ENCODE data around the gene LCN9.

The LCN9 gene

DNA sequence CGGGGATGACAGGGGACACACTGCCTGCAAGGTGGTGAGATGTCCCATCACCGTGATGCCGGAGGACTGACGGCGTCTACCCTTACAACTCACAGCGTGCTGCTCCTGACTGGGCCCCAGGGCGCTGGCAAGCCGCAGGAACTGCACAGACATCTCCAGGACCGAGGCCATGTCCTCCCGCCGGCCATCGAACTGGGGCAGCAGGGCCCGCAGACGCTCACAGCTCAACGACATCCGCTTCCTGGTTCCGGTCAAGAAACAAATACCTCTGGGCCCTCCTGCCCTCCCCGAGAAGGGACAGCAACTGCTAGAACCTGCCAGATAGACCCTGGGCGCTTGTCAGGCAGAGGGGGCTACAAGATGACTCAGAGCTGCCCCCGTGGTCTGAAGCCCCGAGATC lies 35.1 kb downstream of the LCN9 start:
- no peak for DNase-seq

DNA sequence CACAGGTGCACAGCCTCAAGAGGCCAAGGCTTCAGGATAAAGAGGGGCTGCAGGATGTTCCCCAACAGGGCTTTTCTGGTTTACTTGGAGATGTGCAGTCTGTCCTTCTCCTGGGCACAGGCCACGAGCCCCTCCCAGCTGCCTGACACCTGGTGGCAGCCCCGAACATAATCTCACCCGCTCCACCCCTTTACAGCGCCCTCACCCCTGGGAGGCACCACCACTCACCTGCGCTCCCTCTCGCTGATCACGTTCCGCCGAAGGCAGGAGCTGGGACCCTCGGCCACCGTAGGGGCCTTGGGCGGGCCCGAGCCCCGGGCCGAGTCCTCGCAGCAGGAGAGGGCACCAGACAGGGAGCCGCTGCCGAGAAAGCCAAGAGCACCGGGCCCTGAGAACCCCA lies 35.7 kb downstream of the LCN9 start:
- DNase-seq = no peak

GRCh38 chr9:135699440-135699839 lies 36.3 kb downstream of the LCN9 start, which contains the start of gene SOHLH1:
Gene SOHLH1 (minus strand): TSS chr9:135699481. CDS start chr9:135699467, 14 bp downstream.
- DNase-seq = no peak

DNA sequence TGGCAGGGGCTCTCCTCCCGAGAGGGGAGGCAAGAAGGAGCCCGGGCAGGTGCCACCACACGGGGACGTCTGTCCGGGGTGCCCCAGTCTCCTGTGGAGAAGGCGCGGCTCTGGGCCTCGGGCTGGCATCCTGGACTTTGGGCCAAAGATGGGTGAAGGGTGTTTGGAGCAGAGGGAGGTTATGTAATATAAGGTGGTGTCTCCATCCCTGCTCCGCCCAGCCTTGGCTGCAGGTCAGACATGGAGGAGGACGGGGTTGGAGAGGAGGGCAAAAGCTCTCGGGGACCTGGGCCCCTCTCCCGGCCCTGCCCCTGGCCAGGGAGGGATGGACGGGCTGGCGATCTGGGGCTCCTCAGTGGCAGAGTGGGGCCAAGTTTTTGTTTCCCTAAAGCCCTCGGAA lies 37.4 kb downstream of the LCN9 start:
- DNase-seq = no peak

GRCh38 chr9:135701067-135701958 lies 38.2 kb downstream of the LCN9 start:
- no peak for DNase-seq

GRCh38 chr9:135701959-135702721 lies 39.0 kb downstream of the LCN9 start, which contains the start of gene KCNT1:
Gene KCNT1 (plus strand): TSS chr9:135702185. CDS start chr9:135702259, 74 bp downstream.
- peak in 23 of 51 donors; percentile 2 to 69 (median 17) for DNase-seq

DNA sequence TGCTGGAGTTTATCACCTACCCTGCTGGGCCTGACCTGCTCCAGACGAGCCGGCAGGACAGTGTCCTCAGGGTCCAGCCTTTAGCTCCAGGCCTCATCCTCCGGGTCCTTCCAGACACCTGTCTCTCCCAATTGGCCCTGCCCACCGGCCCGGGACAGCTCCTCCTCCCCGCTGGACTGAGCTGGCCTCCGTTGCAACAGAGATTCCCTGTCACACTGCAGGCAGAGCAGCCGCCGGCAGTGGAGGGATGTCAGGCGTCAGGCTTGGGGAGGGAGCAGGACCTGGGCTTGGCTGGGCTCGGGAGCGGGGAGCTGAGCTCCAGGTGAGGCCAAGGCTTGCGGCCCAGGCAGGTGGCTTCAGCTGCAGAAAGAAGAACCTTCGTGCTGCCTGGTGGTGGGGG lies 40.6 kb downstream of the LCN9 start:
- DNase-seq = no peak

GRCh38 chr9:135704483-135704882 lies 41.4 kb downstream of the LCN9 start:
- DNase-seq = no peak

GRCh38 chr9:135705376-135705775 lies 42.3 kb downstream of the LCN9 start:
- DNase-seq = no peak

DNA sequence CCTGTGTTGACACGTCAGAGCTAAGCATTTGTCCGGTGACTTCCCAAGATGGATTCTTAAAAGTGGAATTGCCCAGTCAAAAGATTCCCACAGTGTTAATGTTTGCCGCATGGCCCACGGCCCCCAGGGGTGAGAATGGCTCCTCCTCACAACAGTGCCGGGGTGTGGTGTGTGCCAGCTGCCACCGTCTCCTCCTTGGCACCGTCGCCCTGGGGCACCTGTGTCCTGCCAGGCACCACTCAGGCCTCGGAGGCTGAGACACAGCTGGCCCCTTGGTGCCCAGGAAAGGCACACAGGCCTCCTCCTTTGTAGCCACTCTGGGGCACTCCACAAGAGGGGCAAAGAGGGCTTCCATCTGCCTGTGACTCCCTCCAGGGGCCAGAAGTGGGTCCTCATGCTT lies 43.2 kb downstream of the LCN9 start:
- DNase-seq = no peak

- DNase-seq = peak in 1 of 51 donors; percentile 7
These were observed 44.4 kb downstream of the LCN9 start for GRCh38 chr9:135707252-135708138.

DNA sequence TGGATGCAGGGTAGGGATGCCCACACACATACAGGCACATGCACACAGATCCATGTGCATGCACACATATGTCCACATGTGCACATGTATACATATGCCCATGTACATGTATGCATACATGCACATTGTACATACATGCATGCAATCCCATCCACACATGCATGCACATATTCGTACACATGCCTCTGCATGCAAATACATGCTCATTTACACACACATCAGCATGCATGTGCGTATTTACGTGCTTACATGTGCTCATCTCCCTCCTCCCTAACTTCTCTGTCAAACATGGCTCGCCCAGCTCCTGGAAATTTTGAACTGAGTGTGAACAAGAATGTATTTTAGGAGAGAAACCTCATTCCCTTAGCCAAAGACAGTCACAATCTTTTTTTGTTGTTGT lies 45.1 kb downstream of the LCN9 start:
- no peak for DNase-seq

DNA sequence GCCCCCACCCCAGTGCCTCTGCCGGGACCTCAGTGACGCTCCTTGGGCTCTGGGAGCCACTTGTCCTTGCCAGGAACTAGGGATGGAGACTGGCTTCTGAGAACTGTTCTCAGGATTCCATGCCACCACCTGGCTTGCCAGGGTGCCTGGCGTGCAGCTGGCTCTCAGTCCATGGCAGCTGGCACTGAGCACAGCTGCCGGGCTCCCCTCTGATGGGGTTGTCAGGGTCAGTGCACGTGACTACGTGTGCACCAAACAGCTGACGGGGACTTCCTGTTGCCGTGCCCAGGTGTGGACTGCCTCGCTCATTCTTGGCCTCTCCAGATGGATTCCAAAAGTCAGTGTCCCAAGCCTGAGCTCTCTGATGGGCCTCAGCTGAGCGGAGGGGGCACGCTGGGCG lies 48.3 kb downstream of the LCN9 start:
- no peak for DNase-seq

DNA sequence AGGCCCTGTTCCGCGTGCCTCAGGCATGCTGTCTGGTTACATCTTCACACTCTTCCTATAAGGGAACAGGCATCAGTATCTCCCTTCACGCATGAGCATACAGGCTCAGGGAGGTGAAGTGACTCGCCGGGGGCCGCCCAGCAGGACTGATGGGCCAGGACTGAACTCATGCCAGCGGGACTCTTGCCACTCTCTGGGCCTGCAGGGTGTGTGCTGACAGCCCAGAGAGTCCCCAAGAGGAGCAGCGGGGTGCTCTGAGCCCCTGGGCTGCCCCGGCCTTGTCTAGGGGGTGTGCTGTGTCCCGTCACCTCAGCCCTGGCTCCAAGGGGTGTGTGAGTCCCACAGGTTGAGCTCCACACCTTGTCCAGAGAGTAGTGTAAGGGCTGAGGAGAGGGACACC lies 48.8 kb downstream of the LCN9 start:
- DNase-seq = no peak

DNA sequence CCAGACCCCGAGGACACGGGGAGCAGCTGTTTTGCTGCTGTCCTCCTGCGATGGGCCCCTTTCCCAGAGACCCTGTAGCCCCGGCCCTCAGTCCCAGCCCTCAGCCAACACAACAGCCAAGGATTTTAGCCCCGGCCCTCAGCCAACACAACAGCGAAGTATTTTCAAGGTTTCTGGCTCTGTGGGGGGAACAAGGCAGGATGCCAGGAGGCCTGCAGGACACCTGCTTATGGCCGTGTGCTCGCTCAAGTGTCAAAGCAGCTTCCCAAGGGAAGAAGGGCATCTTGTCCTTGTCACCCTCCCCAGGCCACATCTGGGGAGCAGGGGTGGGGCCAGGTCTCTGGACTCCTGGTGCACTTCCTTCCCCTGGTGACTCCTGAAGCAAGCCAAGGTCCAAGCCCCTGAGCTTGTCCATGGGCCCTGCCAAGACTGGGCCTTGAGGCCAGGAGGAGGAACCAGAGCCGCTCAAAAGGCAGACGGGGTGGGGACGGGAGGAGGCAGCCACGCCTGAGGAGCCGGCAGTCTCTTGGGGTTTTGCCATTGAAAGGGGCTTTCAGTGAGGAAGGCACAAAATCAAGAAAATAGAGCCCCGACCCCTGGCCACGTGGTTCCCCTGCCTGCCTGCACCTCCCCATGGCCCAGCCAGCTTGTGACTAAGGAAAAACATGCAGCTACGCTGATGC lies 49.6 kb downstream of the LCN9 start:
- no peak for DNase-seq

DNA sequence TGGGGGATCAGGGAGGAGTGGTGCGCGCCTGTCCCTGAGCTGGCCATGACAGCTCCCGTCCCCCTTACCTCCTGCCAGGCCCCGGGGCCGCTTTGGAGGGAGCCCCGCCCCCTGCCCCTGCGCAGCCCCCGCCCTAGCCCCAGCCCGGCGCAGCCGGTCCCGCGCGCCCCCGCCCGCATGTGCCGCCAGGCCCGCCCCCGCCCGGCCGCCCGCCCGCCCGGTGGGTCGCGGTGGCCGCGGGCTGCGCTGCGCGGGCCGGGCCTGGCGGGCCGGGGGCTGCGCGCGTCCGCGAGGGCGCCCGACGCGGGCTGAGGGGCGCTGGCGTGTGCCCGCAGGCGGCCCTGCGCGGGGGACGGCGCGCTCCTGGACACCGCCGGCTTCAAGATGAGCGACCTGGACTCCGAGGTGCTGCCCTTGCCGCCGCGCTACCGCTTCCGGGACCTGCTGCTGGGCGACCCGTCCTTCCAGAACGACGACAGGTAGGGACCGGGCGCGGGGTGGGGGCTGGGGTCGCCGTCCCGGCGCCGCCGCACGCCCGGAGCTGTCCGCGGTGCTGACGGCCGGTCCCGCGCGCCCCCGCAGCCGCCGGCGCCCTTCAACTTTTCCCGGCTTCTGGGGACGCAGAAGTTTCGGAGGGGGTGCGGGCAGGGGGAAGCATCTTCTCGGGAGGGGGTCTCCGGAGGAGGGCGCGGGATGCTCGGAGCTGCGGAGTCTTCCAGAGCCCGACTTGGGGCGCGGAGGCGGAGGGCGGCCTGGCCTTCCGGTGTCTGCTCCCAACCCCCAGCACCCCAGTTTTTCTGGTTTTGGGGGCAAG lies 51.3 kb downstream of the LCN9 start:
- DNase-seq = no peak

GRCh38 chr9:135715056-135715595 lies 52.0 kb downstream of the LCN9 start:
- DNase-seq = peak in 1 of 51 donors; percentile 31

DNA sequence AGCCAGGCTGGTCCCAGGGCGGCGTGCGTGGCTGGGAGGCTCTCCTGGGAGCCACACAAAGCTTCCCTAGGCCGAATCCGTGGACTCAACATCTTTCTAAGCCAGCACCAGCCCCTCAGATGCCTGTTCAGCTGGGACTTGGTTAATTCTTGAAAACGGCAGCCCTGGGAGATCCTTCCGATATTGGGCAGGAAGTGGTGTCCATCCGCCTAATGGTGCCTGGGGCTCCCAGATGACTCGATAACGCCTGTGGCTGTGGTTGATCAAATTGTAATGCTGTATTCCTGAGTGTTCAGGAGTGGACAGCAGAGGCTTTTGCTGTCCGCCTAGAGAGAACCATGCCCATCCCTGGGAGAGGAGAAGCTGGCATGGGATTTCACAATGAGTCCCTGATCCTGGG lies 52.9 kb downstream of the LCN9 start:
- DNase-seq = no peak
